ENCODE results near the gene ITCH.

Gene ITCH

DNA sequence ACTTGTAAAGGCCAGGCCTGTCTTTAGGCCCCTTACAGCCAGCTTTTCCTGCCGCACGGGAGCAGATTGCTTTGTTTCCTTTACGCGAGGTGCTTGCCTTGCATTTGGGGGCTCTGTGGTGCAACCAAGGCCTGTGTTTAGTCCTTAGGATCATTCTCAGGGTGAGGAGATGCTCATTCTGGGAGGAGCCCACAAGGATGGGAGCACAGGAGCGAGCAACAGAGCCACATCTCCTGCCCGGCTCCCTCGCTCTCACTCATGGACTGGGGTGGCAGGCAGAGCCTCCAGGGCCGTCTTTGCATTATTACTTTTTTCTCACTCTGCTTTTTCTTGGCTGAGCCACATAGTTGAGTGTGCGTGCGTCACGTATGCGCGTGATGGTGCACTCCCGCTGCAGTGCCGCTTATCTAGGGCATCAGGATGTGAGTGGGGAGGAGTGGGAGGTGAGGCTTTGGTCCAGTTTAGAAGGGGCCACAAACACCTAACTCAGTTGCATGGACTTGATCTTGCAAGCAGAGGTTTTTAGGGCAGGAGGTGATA is 172.3 kb downstream of the ITCH start:
- TF ChIP-seq, protein P1, sequence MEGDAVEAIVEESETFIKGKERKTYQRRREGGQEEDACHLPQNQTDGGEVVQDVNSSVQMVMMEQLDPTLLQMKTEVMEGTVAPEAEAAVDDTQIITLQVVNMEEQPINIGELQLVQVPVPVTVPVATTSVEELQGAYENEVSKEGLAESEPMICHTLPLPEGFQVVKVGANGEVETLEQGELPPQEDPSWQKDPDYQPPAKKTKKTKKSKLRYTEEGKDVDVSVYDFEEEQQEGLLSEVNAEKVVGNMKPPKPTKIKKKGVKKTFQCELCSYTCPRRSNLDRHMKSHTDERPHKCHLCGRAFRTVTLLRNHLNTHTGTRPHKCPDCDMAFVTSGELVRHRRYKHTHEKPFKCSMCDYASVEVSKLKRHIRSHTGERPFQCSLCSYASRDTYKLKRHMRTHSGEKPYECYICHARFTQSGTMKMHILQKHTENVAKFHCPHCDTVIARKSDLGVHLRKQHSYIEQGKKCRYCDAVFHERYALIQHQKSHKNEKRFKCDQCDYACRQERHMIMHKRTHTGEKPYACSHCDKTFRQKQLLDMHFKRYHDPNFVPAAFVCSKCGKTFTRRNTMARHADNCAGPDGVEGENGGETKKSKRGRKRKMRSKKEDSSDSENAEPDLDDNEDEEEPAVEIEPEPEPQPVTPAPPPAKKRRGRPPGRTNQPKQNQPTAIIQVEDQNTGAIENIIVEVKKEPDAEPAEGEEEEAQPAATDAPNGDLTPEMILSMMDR (conservative IDR thresholded peaks at IDR 0.05; ENCODE audit: low read depth, low read length), result no peak
- no peak overlapping the region for H3K4me3 ChIP-seq (ENCODE audit: low read length)
- no peak for DNase-seq (ENCODE audit: low read depth)

DNA sequence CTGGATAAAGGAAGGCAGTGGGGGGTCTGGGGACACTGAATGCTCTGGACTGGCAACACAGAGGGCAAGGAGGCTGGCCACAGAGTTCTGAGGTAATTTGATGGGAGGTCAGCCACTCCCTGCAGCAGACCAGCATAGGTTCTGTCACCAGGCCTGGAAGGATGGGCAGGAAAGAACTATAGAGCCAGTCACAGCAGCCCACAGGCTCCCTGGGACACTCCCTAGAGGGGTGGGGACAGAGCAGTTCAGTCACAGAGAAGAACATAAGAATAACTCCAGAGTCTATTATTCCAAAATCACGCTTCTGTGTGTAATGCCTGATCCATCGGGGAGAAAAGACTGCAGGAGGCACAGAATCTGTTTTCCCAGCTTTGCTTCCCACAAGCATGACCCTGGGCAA is 172.8 kb downstream of the ITCH start:
- DNase-seq (ENCODE audit: low read depth), result no peak

DNA sequence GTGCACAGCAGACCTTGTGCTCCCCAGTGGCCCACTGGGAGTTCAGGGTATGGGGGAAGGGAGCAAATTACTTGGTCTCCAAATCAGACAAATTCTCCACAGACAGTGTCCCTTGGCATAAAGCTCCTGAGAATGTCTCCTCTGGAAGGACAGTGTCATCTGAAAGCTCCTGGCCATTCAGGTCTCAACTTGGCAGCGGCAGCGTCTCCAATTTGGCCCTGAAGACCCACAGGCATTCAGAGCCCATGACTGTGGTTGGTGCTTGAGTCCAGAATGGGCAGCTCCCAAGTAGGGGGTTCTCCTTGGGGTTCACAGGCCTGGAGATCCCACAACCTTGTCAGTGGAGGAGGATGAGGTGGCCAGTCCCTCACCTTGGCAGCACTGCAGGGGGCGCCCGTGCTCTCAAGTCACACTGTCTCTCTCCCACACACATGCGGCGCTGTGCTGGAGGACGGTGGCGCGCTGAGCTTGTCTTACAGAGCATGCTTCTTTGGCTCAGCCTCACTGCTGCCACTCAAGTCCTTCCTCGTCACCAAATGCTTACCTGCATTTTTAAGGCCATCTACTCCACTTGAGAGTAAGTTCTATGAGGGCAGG is 173.8 kb downstream of the ITCH start:
- no peak for DNase-seq (ENCODE audit: low read depth)
- TF ChIP-seq, protein P1 (conservative IDR thresholded peaks at IDR 0.05; ENCODE audit: low read depth, low read length), result peak; percentile 47
- no peak overlapping the region for H3K4me3 ChIP-seq (ENCODE audit: low read length)

More for the DNA sequence above, 172.8 kb downstream of the ITCH start:
- H3K4me3 ChIP-seq (ENCODE audit: low read length), result no peak overlapping the region
- TF ChIP-seq, protein P1 (conservative IDR thresholded peaks at IDR 0.05; ENCODE audit: low read depth, low read length), result no peak

DNA sequence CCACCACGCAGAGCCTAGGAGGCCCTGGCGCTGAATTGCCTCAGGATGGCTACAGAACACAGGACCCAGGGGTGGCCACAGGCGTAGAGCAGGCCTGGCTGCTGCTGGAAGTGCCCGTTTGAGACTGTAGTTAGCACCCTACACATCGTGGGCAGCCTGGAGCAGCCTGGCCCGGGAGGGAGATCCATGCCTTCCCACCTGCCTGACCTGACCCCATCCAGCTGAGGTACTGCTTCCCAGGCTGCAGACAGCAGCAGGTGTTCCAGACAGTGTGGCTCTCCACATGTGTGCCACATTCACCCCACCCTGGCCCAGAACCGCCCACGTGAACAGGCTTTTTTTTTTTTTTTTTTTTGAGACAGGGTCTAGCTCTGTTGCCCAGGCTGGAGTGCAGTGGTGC is 174.6 kb downstream of the ITCH start:
- no peak overlapping the region for H3K4me3 ChIP-seq (ENCODE audit: low read length)

DNA sequence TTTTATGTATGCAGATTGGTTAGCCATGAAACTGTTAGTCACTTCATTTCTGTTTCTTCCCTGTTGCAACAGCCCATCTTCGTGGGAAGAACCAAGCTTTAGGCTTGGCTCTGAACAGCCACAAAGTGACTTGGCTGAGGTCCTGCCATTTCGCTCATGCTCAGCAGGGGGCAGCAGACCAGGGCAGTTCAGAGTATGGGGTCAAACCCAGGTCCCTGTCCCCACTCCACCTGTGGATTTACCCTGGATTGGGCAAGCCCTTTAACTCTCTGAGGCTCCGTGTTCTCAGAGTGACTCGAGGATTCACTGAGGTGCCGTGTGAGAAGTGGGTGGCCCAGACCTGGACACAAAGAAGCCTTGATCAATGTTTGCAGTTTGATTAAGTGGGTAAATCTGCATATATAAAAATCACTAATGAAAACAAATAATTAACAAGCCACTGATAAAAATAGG is 175.6 kb downstream of the ITCH start:
- DNase-seq (ENCODE audit: low read depth), result no peak
- TF ChIP-seq, protein P1 (conservative IDR thresholded peaks at IDR 0.05; ENCODE audit: low read depth, low read length), result peak; percentile 96
- H3K4me3 ChIP-seq (ENCODE audit: low read length), result no peak overlapping the region

More for the DNA sequence above, 174.6 kb downstream of the ITCH start:
- TF ChIP-seq, protein P1 (conservative IDR thresholded peaks at IDR 0.05; ENCODE audit: low read depth, low read length), result no peak
- no peak for DNase-seq (ENCODE audit: low read depth)

DNA sequence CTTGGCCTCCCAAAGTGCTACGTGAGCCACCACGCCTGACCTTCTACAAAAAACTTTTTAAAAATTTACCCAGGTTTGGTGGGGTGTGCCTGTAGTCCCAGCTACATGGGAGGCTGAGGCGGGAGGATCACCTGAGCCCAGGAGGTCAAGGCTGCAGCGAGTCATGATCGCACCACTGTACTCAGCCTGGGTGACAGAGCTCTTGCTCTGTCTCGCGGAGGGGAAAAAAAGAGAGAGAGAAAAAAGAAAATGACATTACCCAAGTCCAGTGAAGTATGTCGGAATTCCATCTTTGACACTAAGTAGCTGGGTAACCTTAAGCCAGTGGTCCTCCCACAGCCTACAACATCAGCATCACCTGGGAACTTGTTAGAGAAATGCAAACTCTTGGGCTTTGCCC is 176.7 kb downstream of the ITCH start:
- no peak overlapping the region for H3K4me3 ChIP-seq (ENCODE audit: low read length)
- DNase-seq (ENCODE audit: low read depth), result no peak
- TF ChIP-seq, protein P1 (conservative IDR thresholded peaks at IDR 0.05; ENCODE audit: low read depth, low read length), result no peak

DNA sequence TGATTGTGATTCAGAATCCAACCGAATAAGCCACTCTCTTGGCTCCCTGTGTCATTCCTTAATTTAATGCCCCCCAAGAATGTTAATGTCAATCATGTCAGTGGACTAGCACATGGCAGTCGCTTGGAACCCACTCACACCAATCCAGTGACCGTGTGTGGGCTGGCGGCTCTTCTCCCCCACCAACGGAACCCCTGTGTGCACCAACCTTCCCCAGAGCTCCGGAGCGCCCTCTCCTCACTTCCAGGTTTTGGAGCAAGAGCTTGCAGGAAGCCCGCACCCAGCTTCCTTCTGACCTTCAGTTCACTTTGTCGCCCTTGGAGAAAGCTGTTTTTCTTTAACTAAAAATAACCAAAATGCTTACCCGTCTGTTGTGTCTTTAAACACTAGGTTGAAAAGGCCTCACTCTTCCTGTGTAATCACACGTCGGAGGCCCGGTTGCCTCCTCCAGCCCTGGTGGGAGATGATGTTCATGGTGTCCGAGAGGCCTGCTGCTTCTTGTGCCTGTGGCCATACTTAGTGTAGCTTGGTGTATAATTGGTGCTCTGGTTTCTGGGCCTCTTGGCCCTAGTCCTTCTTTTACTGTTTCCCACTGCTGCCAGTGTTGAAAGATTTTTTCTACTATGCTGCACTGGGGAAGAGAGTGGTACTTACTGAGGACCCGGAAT is 177.7 kb downstream of the ITCH start:
- H3K4me3 ChIP-seq (ENCODE audit: low read length), result no peak overlapping the region
- TF ChIP-seq, protein P1 (conservative IDR thresholded peaks at IDR 0.05; ENCODE audit: low read depth, low read length), result no peak
- no peak for DNase-seq (ENCODE audit: low read depth)
